Activated T-helper 1 cell treated with anti-CD3 and anti-CD28 coated beads, Interleukin-12 subunit alpha, Interleukin-12 subunit beta, Interleukin-2, Interleukin-4 antibody, amounts not matched to agents 30 ng/mL and 10 ng/mL and 1 ng/mL, durations not matched to agents 14 hours and 24 hours and 36 hours (primary cell): ENCODE results near the gene APOBEC3H. TPM values are rescaled to one million over a fixed set of nuclear protein-coding genes. Genes with fewer than 3 reads are reported as not detected.

Experiments used
- DNase-seq: peaks from one replicate; pipeline ENCODE4 v3.0.0; 2021; ENCODE audit warnings: low spot score
- H3K27ac Mint-ChIP-seq: one replicate; pipeline ENCODE4 v1.8.0; 2021; ENCODE audit warnings: mild to moderate bottlenecking, mixed read lengths
- H3K27me3 Mint-ChIP-seq: one replicate; pipeline ENCODE4 v1.8.0; 2022; ENCODE audit warnings: mild to moderate bottlenecking, moderate library complexity, mixed read lengths; ENCODE audit not compliant: insufficient read depth
- H3K36me3 Mint-ChIP-seq: one replicate; pipeline ENCODE4 v1.8.0; 2021; ENCODE audit warnings: low read depth, mixed read lengths
- H3K4me1 Mint-ChIP-seq: one replicate; pipeline ENCODE4 v1.8.0; 2021; ENCODE audit warnings: low read depth, mixed read lengths
- H3K4me3 Mint-ChIP-seq: one replicate; pipeline ENCODE4 v1.8.0; 2021; ENCODE audit warnings: mild to moderate bottlenecking, moderate library complexity, mixed read lengths
- H3K9me3 Mint-ChIP-seq: one replicate; pipeline ENCODE4 v1.8.0; 2021; ENCODE audit warnings: mixed read lengths
- intact Hi-C: fragments of 100-400 bp; cut with micrococcal nuclease; formaldehyde crosslinking; loops from one replicate; pipeline ENCODE4 v1.15.1; 2024
- total RNA-seq: library from RNA; stranded (reverse); gene quantifications from 2 replicates; pipeline ENCODE4 v1.2.3, GENCODE V29; 2022

APOBEC3H gene
- total RNA-seq, 1 donor from 2014 or later = 5.0 TPM

GRCh38 chr22:39125622-39126021, 28.6 kb downstream of the APOBEC3H start:
- Mint-ChIP-seq H3K27ac (no peak overlapping the region), H3K27me3 (no peaks in the 10 kb centered on the region), H3K4me1 (peaks cover 15% of the 10 kb centered on the region), H3K4me3 (no peak overlapping the region), H3K9me3 (no peaks in the 10 kb centered on the region), H3K36me3 (no peaks in the 10 kb centered on the region)
- DNase-seq = no peak
- intact Hi-C loops = no loop called here

DNA sequence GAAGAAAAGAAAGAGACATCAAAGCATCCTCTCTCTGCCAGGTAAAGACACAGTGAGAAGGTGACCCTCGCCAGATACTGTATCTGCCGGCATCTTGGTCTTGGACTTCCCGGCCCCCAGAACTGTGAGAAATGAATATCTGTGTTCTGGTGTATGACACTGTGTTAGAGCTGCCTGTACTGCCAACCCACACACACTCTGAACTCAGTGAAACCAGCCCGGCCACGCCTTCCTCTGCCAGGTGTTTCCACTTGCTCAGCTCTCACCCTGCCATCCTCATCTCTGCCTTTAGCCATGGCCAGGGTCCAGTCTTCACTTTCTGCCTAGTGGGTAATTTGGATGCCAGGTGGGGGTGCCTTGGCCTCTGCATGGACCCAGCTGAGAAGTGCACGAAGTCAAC, 31.5 kb downstream of the APOBEC3H start:
- H3K4me1 Mint-ChIP-seq = peaks cover 7% of the 10 kb centered on the region
- intact Hi-C loops = no loop called here
- H3K4me3 Mint-ChIP-seq = no peak overlapping the region
- H3K9me3 Mint-ChIP-seq = no peaks in the 10 kb centered on the region
- H3K36me3 Mint-ChIP-seq = no peaks in the 10 kb centered on the region
- DNase-seq = no peak
- no peak overlapping the region for H3K27ac Mint-ChIP-seq
- H3K27me3 Mint-ChIP-seq = no peaks in the 10 kb centered on the region

- no peaks in the 10 kb centered on the region for H3K36me3 Mint-ChIP-seq
- DNase-seq = no peak
- no peak overlapping the region for H3K4me3 Mint-ChIP-seq
- H3K27ac Mint-ChIP-seq = no peak overlapping the region
- H3K27me3 Mint-ChIP-seq = no peaks in the 10 kb centered on the region
- H3K4me1 Mint-ChIP-seq = peaks cover 7% of the 10 kb centered on the region
- no peaks in the 10 kb centered on the region for H3K9me3 Mint-ChIP-seq
- intact Hi-C loops = no loop called here
Measured at GRCh38 chr22:39129081-39129480, 32.0 kb downstream of the APOBEC3H start.

- Mint-ChIP-seq H3K9me3 (no peaks in the 10 kb centered on the region), H3K27me3 (no peaks in the 10 kb centered on the region), H3K4me3 (no peak overlapping the region), H3K4me1 (peaks cover 7% of the 10 kb centered on the region), H3K36me3 (no peaks in the 10 kb centered on the region), H3K27ac (no peak overlapping the region)
- DNase-seq = no peak
- intact Hi-C loops = no loop called here
Measured at GRCh38 chr22:39129746-39130145, 32.7 kb downstream of the APOBEC3H start.

DNA sequence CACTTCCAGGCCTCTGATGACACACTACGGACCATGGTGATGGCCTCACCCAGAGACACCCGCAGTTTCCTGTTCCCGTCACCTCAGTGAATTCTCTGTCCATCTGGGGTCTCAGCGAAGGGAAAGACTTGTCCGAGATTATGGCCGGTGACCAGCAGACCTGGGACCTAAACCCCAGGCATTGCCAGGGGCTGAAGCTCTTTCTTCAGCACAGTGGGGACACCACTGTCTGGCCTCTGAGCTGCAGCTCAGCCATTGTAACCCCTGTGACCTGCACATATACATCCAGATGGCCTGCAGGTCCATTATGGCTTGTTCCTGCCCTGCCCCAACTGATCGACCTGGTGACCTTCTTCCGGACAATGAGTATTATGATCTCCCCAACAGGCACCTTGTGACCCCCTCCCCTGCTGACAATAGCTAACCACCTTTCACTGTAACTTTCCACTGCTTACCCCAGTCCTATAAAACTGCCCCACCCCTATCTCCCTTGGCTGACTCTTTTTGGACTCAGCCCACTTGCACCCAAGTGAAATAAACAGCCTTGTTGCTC, 33.2 kb downstream of the APOBEC3H start:
- no peak for DNase-seq
- intact Hi-C loops = no loop called here
- no peak overlapping the region for H3K4me3 Mint-ChIP-seq
- no peaks in the 10 kb centered on the region for H3K36me3 Mint-ChIP-seq
- no peak overlapping the region for H3K27ac Mint-ChIP-seq
- no peaks in the 10 kb centered on the region for H3K9me3 Mint-ChIP-seq
- peaks cover 7% of the 10 kb centered on the region for H3K4me1 Mint-ChIP-seq
- no peaks in the 10 kb centered on the region for H3K27me3 Mint-ChIP-seq

DNA sequence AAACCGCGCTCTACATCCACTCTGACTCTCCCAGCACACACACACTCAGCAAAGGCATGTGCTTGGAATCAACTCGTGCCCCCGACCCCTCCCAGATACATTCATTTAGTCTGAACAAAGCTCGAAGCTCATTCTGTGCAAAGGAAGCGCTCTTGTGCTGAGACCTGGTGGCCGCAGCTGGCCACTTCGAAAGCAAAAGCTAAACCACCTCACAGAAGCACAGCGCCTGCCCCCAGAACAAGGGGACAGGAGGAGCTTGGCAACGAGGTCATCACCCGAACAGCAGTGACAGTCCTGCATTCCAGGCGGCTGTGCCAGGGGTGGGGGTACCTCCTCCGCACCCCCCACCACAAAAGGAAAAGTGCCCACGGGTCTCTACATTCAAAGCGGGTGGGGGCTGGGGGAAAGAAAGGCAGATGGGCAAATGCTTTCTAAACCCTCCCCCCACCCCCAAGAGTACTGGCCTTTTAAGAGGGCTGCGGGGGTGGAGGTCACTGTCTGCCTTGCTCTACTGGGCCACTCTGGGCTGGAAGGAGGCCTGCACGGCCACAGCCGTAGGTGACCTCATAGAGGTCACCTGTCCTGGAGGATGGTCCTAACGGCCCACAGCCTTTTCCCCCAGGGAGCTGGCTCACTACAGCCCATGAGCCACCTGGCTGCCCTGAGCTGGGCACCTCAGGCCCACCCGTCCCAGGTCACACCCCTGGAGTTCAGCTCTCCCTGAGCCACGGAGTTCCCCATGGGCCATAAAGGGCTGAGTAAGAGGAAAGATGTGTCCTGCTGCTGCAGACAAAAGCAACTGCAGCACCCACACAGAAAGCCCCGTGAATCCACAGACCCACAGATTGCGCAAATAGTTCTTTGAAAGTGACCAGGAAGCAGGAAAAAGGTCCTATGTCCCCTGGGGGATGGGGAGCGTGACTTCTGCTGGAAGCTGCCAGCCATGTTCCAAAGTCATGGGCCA, 34.1 kb downstream of the APOBEC3H start:
- Mint-ChIP-seq H3K27ac (no peak overlapping the region), H3K4me1 (peaks cover 7% of the 10 kb centered on the region)
- intact Hi-C loops = no loop called here

DNA sequence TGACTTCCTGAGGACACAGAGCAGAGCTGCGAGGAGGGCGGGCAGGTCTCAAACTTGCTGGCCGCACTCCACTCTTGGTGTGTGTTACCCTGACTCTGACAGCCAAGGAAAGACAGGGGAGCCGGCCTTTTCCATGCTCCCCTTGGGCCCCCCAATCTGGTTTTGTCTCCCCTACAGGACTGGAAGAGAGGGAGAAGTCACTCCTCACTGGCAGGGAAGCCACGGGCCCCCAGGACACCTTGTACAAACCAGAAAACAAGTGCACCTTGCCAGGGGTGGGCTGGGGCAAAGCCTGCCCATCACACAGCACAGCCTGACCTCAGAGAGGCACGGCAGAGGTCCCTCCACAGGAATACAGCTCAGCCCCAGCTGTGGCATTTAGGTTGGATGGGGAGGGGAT, 35.2 kb downstream of the APOBEC3H start:
- Mint-ChIP-seq H3K9me3 (no peaks in the 10 kb centered on the region), H3K27ac (no peak overlapping the region), H3K36me3 (no peaks in the 10 kb centered on the region), H3K4me3 (no peak overlapping the region), H3K27me3 (peaks cover 2% of the 10 kb centered on the region), H3K4me1 (peaks cover 7% of the 10 kb centered on the region)
- no peak for DNase-seq
- intact Hi-C loops = no loop called here

More for the DNA sequence above, 34.1 kb downstream of the APOBEC3H start:
- no peak for DNase-seq
- Mint-ChIP-seq H3K36me3 (no peaks in the 10 kb centered on the region), H3K4me3 (no peak overlapping the region), H3K27me3 (no peaks in the 10 kb centered on the region), H3K9me3 (no peaks in the 10 kb centered on the region)

GRCh38 chr22:39132871-39133524, 36.0 kb downstream of the APOBEC3H start:
- H3K4me1 Mint-ChIP-seq = peaks cover 7% of the 10 kb centered on the region
- peaks cover 2% of the 10 kb centered on the region for H3K27me3 Mint-ChIP-seq
- no peak overlapping the region for H3K27ac Mint-ChIP-seq
- DNase-seq = no peak
- H3K9me3 Mint-ChIP-seq = no peaks in the 10 kb centered on the region
- no peaks in the 10 kb centered on the region for H3K36me3 Mint-ChIP-seq
- intact Hi-C loops = no loop called here
- no peak overlapping the region for H3K4me3 Mint-ChIP-seq

GRCh38 chr22:39133871-39134270, 36.8 kb downstream of the APOBEC3H start:
- intact Hi-C loops = no loop called here
- no peak overlapping the region for H3K4me3 Mint-ChIP-seq
- peaks cover 2% of the 10 kb centered on the region for H3K27me3 Mint-ChIP-seq
- no peaks in the 10 kb centered on the region for H3K9me3 Mint-ChIP-seq
- H3K36me3 Mint-ChIP-seq = no peaks in the 10 kb centered on the region
- H3K4me1 Mint-ChIP-seq = peaks cover 7% of the 10 kb centered on the region
- DNase-seq = no peak
- H3K27ac Mint-ChIP-seq = no peak overlapping the region

GRCh38 chr22:39134366-39135091, 37.5 kb downstream of the APOBEC3H start:
- Mint-ChIP-seq H3K9me3 (no peaks in the 10 kb centered on the region), H3K27ac (no peak overlapping the region), H3K36me3 (no peaks in the 10 kb centered on the region), H3K4me1 (peaks cover 7% of the 10 kb centered on the region), H3K27me3 (peaks cover 2% of the 10 kb centered on the region), H3K4me3 (no peak overlapping the region)
- DNase-seq = no peak
- intact Hi-C loops = no loop called here

GRCh38 chr22:39135092-39135896, 38.2 kb downstream of the APOBEC3H start:
- Mint-ChIP-seq H3K27ac (no peak overlapping the region), H3K4me1 (peaks cover 7% of the 10 kb centered on the region), H3K9me3 (no peaks in the 10 kb centered on the region), H3K4me3 (no peak overlapping the region), H3K27me3 (peaks cover 2% of the 10 kb centered on the region), H3K36me3 (no peaks in the 10 kb centered on the region)
- DNase-seq = no peak
- intact Hi-C loops = no loop called here

GRCh38 chr22:39136317-39136716, 39.3 kb downstream of the APOBEC3H start:
- intact Hi-C loops = no loop called here
- peaks cover 2% of the 10 kb centered on the region for H3K27me3 Mint-ChIP-seq
- no peak for DNase-seq
- H3K4me3 Mint-ChIP-seq = no peak overlapping the region
- no peak overlapping the region for H3K27ac Mint-ChIP-seq
- H3K36me3 Mint-ChIP-seq = no peaks in the 10 kb centered on the region
- no peaks in the 10 kb centered on the region for H3K9me3 Mint-ChIP-seq
- H3K4me1 Mint-ChIP-seq = peaks cover 6% of the 10 kb centered on the region
